Progenitor cell of endocrine pancreas (in vitro differentiated cells): ENCODE measurements around the gene MYO10. TPM values are rescaled to one million over a fixed set of nuclear protein-coding genes. Genes with fewer than 3 reads are reported as not detected.

Experiments used
- DNase-seq: peaks from one replicate; pipeline ENCODE4 v3.0.0; 2021; ENCODE audit warnings: low spot score; ENCODE audit not compliant: unreplicated experiment
- H3K27ac Mint-ChIP-seq: 2 replicates; pipeline ENCODE4 v1.8.0; 2021; ENCODE audit warnings: mild to moderate bottlenecking, moderate library complexity, mixed read lengths
- H3K27me3 Mint-ChIP-seq: 2 replicates; pipeline ENCODE4 v1.8.0; 2021; ENCODE audit warnings: mixed read lengths
- H3K36me3 Mint-ChIP-seq: 2 replicates; pipeline ENCODE4 v1.8.0; 2022; ENCODE audit warnings: mixed read lengths; ENCODE audit not compliant: insufficient read depth
- H3K4me1 Mint-ChIP-seq: 2 replicates; pipeline ENCODE4 v1.8.0; 2021; ENCODE audit warnings: low read depth, mixed read lengths
- H3K4me3 Mint-ChIP-seq: 2 replicates; pipeline ENCODE4 v1.8.0; 2021; ENCODE audit warnings: low read depth, mild to moderate bottlenecking, moderate library complexity, mixed read lengths
- H3K9me3 Mint-ChIP-seq: 2 replicates; pipeline ENCODE4 v1.8.0; 2021; ENCODE audit warnings: low read depth, mixed read lengths
- CTCF ChIP-seq: fragments of 200-600 bp; sonication (generic); IDR thresholded peaks from one replicate; pipeline ENCODE4 v1.5.0; 2021; ENCODE audit warnings: antibody characterized with exemption, mild to moderate bottlenecking; ENCODE audit not compliant: unreplicated experiment
- total RNA-seq: library from RNA; stranded (reverse); gene quantifications from 2 replicates; pipeline ENCODE4 v1.2.1, GENCODE V29; 2021

MYO10 gene
- total RNA-seq, 1 donor from 2014 or later, result 88.0 TPM

- H3K27ac Mint-ChIP-seq, result no peak overlapping the region
- no peak overlapping the region for H3K4me3 Mint-ChIP-seq
- H3K36me3 Mint-ChIP-seq, result peaks cover 2% of the 10 kb centered on the region
- no peaks in the 10 kb centered on the region for H3K27me3 Mint-ChIP-seq
- H3K9me3 Mint-ChIP-seq, result no peaks in the 10 kb centered on the region
- DNase-seq, result no peak
- H3K4me1 Mint-ChIP-seq, result peaks cover 8% of the 10 kb centered on the region
- no peak for TF ChIP-seq CTCF
These were observed 83.7 kb downstream of the MYO10 start for GRCh38 chr5:16852251-16853005.

GRCh38 chr5:16849775-16850174 is 86.3 kb downstream of the MYO10 start:
- DNase-seq, result no peak
- Mint-ChIP-seq H3K27me3 (no peaks in the 10 kb centered on the region), H3K4me3 (no peak overlapping the region), H3K9me3 (no peaks in the 10 kb centered on the region), H3K36me3 (peaks cover 2% of the 10 kb centered on the region), H3K27ac (no peak overlapping the region), H3K4me1 (peaks cover 10% of the 10 kb centered on the region)
- no peak for TF ChIP-seq CTCF

GRCh38 chr5:16849181-16849580 is 86.9 kb downstream of the MYO10 start:
- Mint-ChIP-seq H3K4me3 (no peak overlapping the region), H3K27me3 (no peaks in the 10 kb centered on the region), H3K9me3 (no peaks in the 10 kb centered on the region), H3K4me1 (peaks cover 14% of the 10 kb centered on the region), H3K27ac (no peak overlapping the region), H3K36me3 (peaks cover 2% of the 10 kb centered on the region)
- no peak for TF ChIP-seq CTCF
- no peak for DNase-seq

- H3K27ac Mint-ChIP-seq, result no peak overlapping the region
- DNase-seq, result no peak
- H3K4me1 Mint-ChIP-seq, result peaks cover 25% of the 10 kb centered on the region
- no peak overlapping the region for H3K4me3 Mint-ChIP-seq
- H3K36me3 Mint-ChIP-seq, result peaks cover 5% of the 10 kb centered on the region
- no peaks in the 10 kb centered on the region for H3K9me3 Mint-ChIP-seq
- TF ChIP-seq CTCF, result peak; percentile 29
- H3K27me3 Mint-ChIP-seq, result no peaks in the 10 kb centered on the region
These were observed 91.1 kb downstream of the MYO10 start for GRCh38 chr5:16844952-16845351.

GRCh38 chr5:16842896-16843295 is 93.2 kb downstream of the MYO10 start:
- Mint-ChIP-seq H3K36me3 (peaks cover 3% of the 10 kb centered on the region), H3K4me3 (no peak overlapping the region), H3K27me3 (no peaks in the 10 kb centered on the region), H3K4me1 (peaks cover 25% of the 10 kb centered on the region), H3K27ac (peak overlapping the region; percentile 59), H3K9me3 (no peaks in the 10 kb centered on the region)
- DNase-seq, result no peak
- TF ChIP-seq CTCF, result no peak
